Endothelial cell (in vitro differentiated cells): ENCODE measurements around the gene GPR83. TPM values are rescaled to one million over a fixed set of nuclear protein-coding genes. Genes with fewer than 3 reads are reported as not detected.

Experiments
- DNase-seq: peaks from one replicate; pipeline ENCODE4 v3.0.0; 2021; ENCODE audit warnings: low spot score
- H3K27ac Mint-ChIP-seq: one replicate; pipeline ENCODE4 v1.8.0; 2021; ENCODE audit warnings: mixed read lengths, inconsistent platforms; ENCODE audit not compliant: unreplicated experiment
- H3K27me3 Mint-ChIP-seq: one replicate; pipeline ENCODE4 v1.8.0; 2021; ENCODE audit warnings: mild to moderate bottlenecking, moderate library complexity, mixed read lengths, inconsistent platforms; ENCODE audit not compliant: unreplicated experiment
- H3K36me3 Mint-ChIP-seq: one replicate; pipeline ENCODE4 v1.8.0; 2021; ENCODE audit warnings: mild to moderate bottlenecking, low read depth, mixed read lengths, inconsistent platforms; ENCODE audit not compliant: unreplicated experiment
- H3K4me1 Mint-ChIP-seq: one replicate; pipeline ENCODE4 v1.8.0; 2021; ENCODE audit warnings: mild to moderate bottlenecking, mixed read lengths, inconsistent platforms; ENCODE audit not compliant: unreplicated experiment
- H3K4me3 Mint-ChIP-seq: one replicate; pipeline ENCODE4 v1.8.0; 2021; ENCODE audit warnings: mild to moderate bottlenecking, mixed read lengths, inconsistent platforms; ENCODE audit not compliant: unreplicated experiment
- H3K9me3 Mint-ChIP-seq: one replicate; pipeline ENCODE4 v1.8.0; 2021; ENCODE audit warnings: mixed read lengths, inconsistent platforms; ENCODE audit not compliant: unreplicated experiment
- total RNA-seq: library from RNA; stranded (reverse); fragmentation: NEBNext Ultra II Directional; extraction: Animal tissue kit (Norgen Biotek cat#: 25700); gene quantifications from one replicate; pipeline ENCODE4 v1.2.1, GENCODE V29; 2021; ENCODE audit not compliant: unreplicated experiment
- TF ChIP-seq, protein P1 (sequence below): fragments of 200-600 bp; sonication (generic); IDR thresholded peaks from one replicate; pipeline ENCODE4 v1.5.0; 2021; ENCODE audit warnings: antibody characterized with exemption; ENCODE audit not compliant: unreplicated experiment

The GPR83 gene
- total RNA-seq, 1 donor from 2014 or later, result 0.31 TPM

DNA sequence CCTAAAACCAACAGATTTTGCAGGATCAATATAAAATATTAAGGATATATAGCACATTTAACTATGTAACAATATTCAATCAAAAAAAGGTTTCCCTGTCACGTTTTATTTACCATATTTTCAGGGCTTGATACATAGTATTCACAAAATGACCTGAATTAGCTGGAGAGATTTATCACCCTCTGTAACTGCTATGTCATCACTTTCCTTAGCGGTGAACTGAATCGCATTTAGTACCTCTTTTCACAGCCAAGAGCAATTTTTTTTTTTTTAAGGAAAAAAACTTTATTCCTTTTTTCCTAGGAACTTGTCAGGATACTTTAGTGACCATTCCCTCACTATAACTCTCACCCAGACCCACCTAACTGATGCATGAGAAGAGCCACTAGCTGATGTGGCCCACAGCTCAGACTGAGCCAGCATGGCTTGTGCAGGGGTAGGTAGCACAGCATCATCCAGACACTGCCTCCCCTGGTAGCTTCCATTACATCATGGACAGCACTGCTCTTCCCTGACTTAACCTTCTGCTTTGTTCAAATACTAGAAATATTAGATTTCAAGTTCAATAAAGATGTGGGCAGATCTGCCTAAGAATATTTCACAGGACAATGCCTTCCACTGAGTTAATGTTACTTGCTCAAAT is 17.0 kb upstream of the GPR83 start:
- H3K36me3 Mint-ChIP-seq, result peaks cover 9% of the 10 kb centered on the region
- no peak for DNase-seq

DNA sequence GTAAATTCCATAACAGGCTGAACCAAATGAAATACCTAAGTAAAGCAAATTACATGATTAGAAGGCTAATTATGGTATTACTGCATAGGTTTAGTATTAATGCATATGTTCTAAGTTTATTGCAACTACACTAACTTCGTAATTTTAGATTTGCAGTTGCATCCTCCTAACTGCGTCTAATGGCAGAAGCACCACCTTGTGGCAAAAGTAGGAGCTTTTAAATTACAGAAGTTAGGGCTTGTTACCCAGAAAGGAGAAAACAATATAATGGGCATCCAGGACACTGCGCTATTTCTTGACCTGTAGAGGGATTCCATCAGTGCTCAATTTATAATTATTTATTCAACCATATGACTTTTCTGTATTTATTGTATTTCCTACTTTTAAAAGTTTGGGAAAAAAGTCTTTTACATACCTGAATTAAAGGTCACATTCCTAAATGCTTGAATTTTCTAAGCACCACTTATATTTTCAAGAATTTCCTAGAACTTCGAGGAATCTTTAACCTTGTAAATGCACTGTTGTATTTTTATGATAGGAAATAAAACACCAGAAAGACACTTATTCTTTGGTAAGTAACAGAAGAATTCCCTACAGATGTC is 16.3 kb upstream of the GPR83 start:
- TF ChIP-seq, protein P1, sequence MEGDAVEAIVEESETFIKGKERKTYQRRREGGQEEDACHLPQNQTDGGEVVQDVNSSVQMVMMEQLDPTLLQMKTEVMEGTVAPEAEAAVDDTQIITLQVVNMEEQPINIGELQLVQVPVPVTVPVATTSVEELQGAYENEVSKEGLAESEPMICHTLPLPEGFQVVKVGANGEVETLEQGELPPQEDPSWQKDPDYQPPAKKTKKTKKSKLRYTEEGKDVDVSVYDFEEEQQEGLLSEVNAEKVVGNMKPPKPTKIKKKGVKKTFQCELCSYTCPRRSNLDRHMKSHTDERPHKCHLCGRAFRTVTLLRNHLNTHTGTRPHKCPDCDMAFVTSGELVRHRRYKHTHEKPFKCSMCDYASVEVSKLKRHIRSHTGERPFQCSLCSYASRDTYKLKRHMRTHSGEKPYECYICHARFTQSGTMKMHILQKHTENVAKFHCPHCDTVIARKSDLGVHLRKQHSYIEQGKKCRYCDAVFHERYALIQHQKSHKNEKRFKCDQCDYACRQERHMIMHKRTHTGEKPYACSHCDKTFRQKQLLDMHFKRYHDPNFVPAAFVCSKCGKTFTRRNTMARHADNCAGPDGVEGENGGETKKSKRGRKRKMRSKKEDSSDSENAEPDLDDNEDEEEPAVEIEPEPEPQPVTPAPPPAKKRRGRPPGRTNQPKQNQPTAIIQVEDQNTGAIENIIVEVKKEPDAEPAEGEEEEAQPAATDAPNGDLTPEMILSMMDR, result no peak
- peaks cover 8% of the 10 kb centered on the region for H3K36me3 Mint-ChIP-seq
- no peaks in the 10 kb centered on the region for H3K27me3 Mint-ChIP-seq
- H3K9me3 Mint-ChIP-seq, result no peaks in the 10 kb centered on the region
- H3K27ac Mint-ChIP-seq, result no peak overlapping the region
- no peaks in the 10 kb centered on the region for H3K4me1 Mint-ChIP-seq
- no peak overlapping the region for H3K4me3 Mint-ChIP-seq
- no peak for DNase-seq

More for the DNA sequence above, 17.0 kb upstream of the GPR83 start:
- no peaks in the 10 kb centered on the region for H3K4me1 Mint-ChIP-seq
- H3K27ac Mint-ChIP-seq, result no peak overlapping the region
- H3K27me3 Mint-ChIP-seq, result no peaks in the 10 kb centered on the region
- no peak overlapping the region for H3K4me3 Mint-ChIP-seq
- TF ChIP-seq, protein P1, result no peak
- H3K9me3 Mint-ChIP-seq, result no peaks in the 10 kb centered on the region

DNA sequence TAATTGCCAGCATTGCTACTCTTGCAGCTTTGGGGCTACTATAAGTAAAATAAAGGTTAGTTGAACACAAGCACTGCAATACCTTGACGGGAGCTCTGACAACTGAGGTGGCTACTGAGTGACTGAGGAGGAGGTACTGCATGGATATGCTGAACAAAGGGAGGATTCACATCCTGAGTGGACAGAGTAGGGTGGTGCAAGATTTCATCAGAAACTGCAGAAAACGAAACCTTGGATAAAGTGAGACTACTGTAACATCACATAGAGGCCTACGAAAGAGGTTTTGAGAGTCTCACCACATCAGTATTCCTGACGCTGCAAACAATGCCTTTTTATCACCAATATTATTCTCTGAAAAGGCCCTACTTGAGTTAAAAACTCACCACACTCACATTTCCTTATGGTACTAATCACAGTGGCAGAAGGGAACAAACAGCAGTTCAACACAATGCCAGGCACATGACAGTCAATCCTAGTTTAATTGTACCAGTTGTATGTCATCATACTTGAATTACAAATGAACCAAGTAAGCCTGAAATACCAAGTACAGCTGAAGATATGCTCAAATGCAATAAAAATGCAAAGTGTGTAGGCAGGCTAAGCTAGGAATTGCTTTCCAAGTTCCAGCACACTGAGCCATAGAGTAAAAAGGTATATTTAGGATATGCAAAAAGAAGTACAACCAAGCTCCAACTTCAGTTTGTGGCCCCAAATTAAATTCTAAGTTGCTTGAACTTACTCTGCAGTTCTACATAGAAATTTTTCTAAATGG is 4.0 kb upstream of the GPR83 start:
- no peak overlapping the region for H3K4me3 Mint-ChIP-seq
- H3K9me3 Mint-ChIP-seq, result no peaks in the 10 kb centered on the region
- DNase-seq, result no peak
- TF ChIP-seq, protein P1, result no peak
- H3K27ac Mint-ChIP-seq, result no peak overlapping the region
- H3K27me3 Mint-ChIP-seq, result peaks cover 10% of the 10 kb centered on the region
- peaks cover 14% of the 10 kb centered on the region for H3K36me3 Mint-ChIP-seq
- peaks cover 18% of the 10 kb centered on the region for H3K4me1 Mint-ChIP-seq

DNA sequence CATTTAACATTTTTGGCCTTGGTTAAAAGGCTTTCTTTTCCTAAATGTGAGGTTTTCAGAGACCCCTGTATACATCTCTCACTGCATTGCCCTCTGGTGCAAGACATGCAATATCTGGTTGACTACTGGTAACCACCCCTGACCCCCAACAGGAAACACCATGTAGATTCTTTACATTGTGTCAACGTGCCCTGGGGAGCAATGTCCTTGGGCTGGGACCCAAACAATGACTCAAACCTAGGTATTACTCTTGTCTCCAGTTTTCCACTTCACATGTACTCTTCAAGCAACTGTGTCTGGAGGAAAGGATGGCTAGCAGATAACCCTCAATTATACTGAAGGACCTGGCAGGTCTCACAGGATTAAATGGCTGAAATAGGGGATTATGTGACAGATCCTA is 1.1 kb upstream of the GPR83 start:
- Mint-ChIP-seq H3K27ac (no peak overlapping the region), H3K27me3 (peaks cover 18% of the 10 kb centered on the region), H3K9me3 (no peaks in the 10 kb centered on the region), H3K4me3 (no peak overlapping the region), H3K36me3 (peaks cover 10% of the 10 kb centered on the region), H3K4me1 (peaks cover 22% of the 10 kb centered on the region)
- TF ChIP-seq, protein P1, result no peak
- DNase-seq, result no peak
